Caco-2 (cell line): ENCODE measurements around the gene TNRC6A. TPM values are rescaled to one million over a fixed set of nuclear protein-coding genes. Genes with fewer than 3 reads are reported as not detected.

Source experiments
- BruUV-seq: library from RNA; stranded (reverse); fragments of 400-500 nt; replicated peaks from 2 replicates; lab custom pipeline; 2021; lab: Mats Ljungman, UMichigan
- CTCF ChIA-PET: fragments of 300-600 bp; sonication (Branson Sonifier 250); formaldehyde crosslinking; loops from one replicate; lab custom pipeline; 2022; ENCODE audit warnings: antibody characterized with exemption; lab: Charles Lee
- POLR2A ChIA-PET: fragments of 300-600 bp; sonication (Branson Sonifier 250); formaldehyde crosslinking; loops from one replicate; lab custom pipeline; 2022; ENCODE audit warnings: antibody characterized with exemption; lab: Charles Lee
- DNase-seq, 2 experiments: peaks; one replicate each; pipeline versions ENCODE4 v3.0.0 to v3.0.0-alpha.2; 2020 to 2022
- H3K27me3 ChIP-seq: replicated peaks from 2 replicates; pipeline ENCODE4 v1.6.0; 2011; ENCODE audit warnings: low read length; ENCODE audit not compliant: control insufficient read depth, insufficient read depth
- H3K36me3 ChIP-seq: 2 replicates; pipeline ENCODE4 v1.5.1; 2011; ENCODE audit warnings: low read length; ENCODE audit not compliant: control insufficient read depth, insufficient read depth
- H3K4me1 ChIP-seq: fragments of 250-450 bp; sonication (Bioruptor Pico); 2 replicates; pipeline ENCODE4 v1.5.1; 2020; ENCODE audit warnings: mild to moderate bottlenecking
- H3K4me3 ChIP-seq: 2 replicates; pipeline ENCODE4 v1.5.1; 2011; ENCODE audit warnings: low read depth, mild to moderate bottlenecking, control low read depth, low read length
- H3K9me3 ChIP-seq: fragments of 250-450 bp; sonication (Bioruptor Pico); 2 replicates; pipeline ENCODE4 v1.5.1; 2020; ENCODE audit warnings: mild to moderate bottlenecking, moderate library complexity
- H3K27ac Mint-ChIP-seq: one replicate; pipeline ENCODE4 v1.8.0; 2022; ENCODE audit warnings: mixed read lengths; ENCODE audit not compliant: unreplicated experiment
- H3K27me3 Mint-ChIP-seq: one replicate; pipeline ENCODE4 v1.8.0; 2022; ENCODE audit warnings: mixed read lengths; ENCODE audit not compliant: insufficient read depth, unreplicated experiment
- H3K36me3 Mint-ChIP-seq: one replicate; pipeline ENCODE4 v1.8.0; 2022; ENCODE audit warnings: mild to moderate bottlenecking, mixed read lengths; ENCODE audit not compliant: insufficient read depth, unreplicated experiment
- H3K4me1 Mint-ChIP-seq: one replicate; pipeline ENCODE4 v1.8.0; 2022; ENCODE audit warnings: low read depth, mixed read lengths; ENCODE audit not compliant: unreplicated experiment
- H3K4me3 Mint-ChIP-seq: one replicate; pipeline ENCODE4 v1.8.0; 2022; ENCODE audit warnings: mild to moderate bottlenecking, moderate library complexity, mixed read lengths; ENCODE audit not compliant: unreplicated experiment
- H3K9me3 Mint-ChIP-seq: one replicate; pipeline ENCODE4 v1.8.0; 2022; ENCODE audit warnings: mixed read lengths; ENCODE audit not compliant: unreplicated experiment
- CTCF ChIP-seq, 2 experiments: fragments of 200-600 bp in 1 of 2; IDR thresholded peaks; 1 replicate in 1 of 2; 2 replicates in 1 of 2; pipeline versions ENCODE4 v1.5.1 to v1.8.0; 2011 to 2022; ENCODE audit warnings: antibody characterized with exemption in 1 of 2, control low read depth in 1 of 2, inconsistent platforms in 1 of 2, low read depth in 1 of 2, low read length in 1 of 2, mild to moderate bottlenecking in 1 of 2, moderate library complexity in 1 of 2; ENCODE audit not compliant: insufficient read depth in 1 of 2, severe bottlenecking in 1 of 2, unreplicated experiment in 1 of 2
- intact Hi-C: fragments of 100-400 bp; cut with micrococcal nuclease; formaldehyde crosslinking; loops from one replicate; pipeline ENCODE4 v1.10.0; 2022; ENCODE audit not compliant: unreplicated experiment
- total RNA-seq: library from RNA; stranded (reverse); gene quantifications from 2 replicates; pipeline ENCODE4 v1.2.3, GENCODE V29; 2022

TNRC6A gene
- total RNA-seq, 1 experiment from 2014 or later, result 43.7 TPM

DNA sequence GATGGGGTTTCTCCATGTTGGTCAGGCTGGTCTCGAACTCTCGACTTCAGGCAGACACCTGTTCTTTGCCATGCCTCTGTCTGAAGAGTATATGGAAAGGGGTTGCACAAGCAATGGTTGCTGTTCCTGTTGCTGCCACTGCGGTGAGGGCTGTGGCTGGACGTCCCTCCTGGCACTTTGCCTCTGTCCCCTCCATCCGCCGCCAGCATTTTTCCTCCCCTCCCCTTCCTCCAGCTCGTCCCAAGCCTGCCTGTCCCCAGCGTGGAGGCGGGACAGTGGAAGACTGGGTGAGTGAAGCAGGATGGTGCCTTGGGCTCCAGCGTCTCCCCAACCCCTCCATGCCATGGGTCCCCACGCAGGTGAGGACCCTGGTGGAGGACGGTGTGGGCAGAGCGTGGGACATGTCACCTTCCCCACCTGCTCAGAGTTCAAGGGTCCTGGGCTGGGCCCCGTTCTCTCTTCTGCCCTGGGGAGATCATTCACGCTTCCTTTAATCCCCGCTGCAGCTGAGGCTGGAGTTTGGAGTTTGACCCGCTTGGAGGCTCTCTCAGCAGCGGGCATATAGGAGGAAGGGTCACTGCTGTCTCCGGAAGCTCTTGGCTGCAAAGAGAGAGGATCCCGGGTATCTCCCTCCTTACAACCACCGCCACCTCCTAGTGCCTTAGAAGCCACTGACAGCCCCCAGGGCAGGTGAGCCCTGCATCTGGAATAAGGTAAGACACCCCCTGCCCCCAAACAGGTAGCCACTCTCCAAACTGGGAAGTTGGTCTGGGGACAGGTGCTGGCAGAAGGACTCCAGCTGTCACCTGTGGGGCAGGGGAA is 116.5 kb downstream of the TNRC6A start, which contains the start of gene SLC5A11:
Gene SLC5A11, plus strand, starts transcription at position 238 of the 822 bp plus-strand sequence. CDS start 12,681 bp downstream, outside the sequence.
- Mint-ChIP-seq H3K9me3 (no peaks in the 10 kb centered on the region), H3K27me3 (no peaks in the 10 kb centered on the region), H3K27ac (peak within 1 kb of the TSS; percentile 100), H3K4me1 (peaks cover 29% of the 10 kb centered on the region), H3K36me3 (peaks cover 13% of the 10 kb centered on the region), H3K4me3 (no peak within 1 kb of the TSS)
- ChIA-PET POLR2A (no interaction called here), CTCF (no interaction called here)
- TF ChIP-seq CTCF (IDR thresholded peaks at IDR 0.05; ENCODE audit: insufficient read depth in 1 of 2, low read depth in 1 of 2, low read length in 1 of 2, severe bottlenecking in 1 of 2, unreplicated experiment in 1 of 2), result no peak
- H3K4me3 ChIP-seq, result peak within 1 kb of the TSS; percentile 21; the same call in 1 of the 2 replicates
- no peak for DNase-seq
- intact Hi-C loops, result no loop called here
- no peaks in the 10 kb centered on the region for H3K9me3 ChIP-seq
- BruUV-seq, result no TSS peak
- H3K4me1 ChIP-seq, result peaks cover 34% of the 10 kb centered on the region
- no peaks in the 10 kb centered on the region for H3K27me3 ChIP-seq
- H3K36me3 ChIP-seq, result no peaks in the 10 kb centered on the region

GRCh38 chr16:24846548-24847357 is 117.3 kb downstream of the TNRC6A start:
- CTCF ChIA-PET, result no interaction called here

More at GRCh38 chr16:24846548-24847357, 117.3 kb downstream of the TNRC6A start:
- no TSS peak for BruUV-seq
- H3K36me3 Mint-ChIP-seq, result peaks cover 13% of the 10 kb centered on the region
- Histone ChIP-seq H3K4me1 (peaks cover 29% of the 10 kb centered on the region), H3K9me3 (no peaks in the 10 kb centered on the region), H3K4me3 (peak overlapping the region; percentile 21; the same call in 1 of the 2 replicates), H3K27me3 (no peaks in the 10 kb centered on the region), H3K36me3 (no peaks in the 10 kb centered on the region)
- POLR2A ChIA-PET, result no interaction called here
- TF ChIP-seq CTCF (IDR thresholded peaks at IDR 0.05; ENCODE audit: insufficient read depth in 1 of 2, low read depth in 1 of 2, low read length in 1 of 2, severe bottlenecking in 1 of 2, unreplicated experiment in 1 of 2), result no peak
- no peak overlapping the region for H3K27ac Mint-ChIP-seq
- peaks cover 21% of the 10 kb centered on the region for H3K4me1 Mint-ChIP-seq
- no peak for DNase-seq
- no peak overlapping the region for H3K4me3 Mint-ChIP-seq
- no peaks in the 10 kb centered on the region for H3K9me3 Mint-ChIP-seq
- intact Hi-C loops, result no loop called here
- H3K27me3 Mint-ChIP-seq, result no peaks in the 10 kb centered on the region
